GM19099 (cell line): ENCODE measurements around the gene GREM1.

Experiments
- POLR2A ChIP-seq: IDR thresholded peaks from 3 replicates; pipeline ENCODE4 v1.6.1; 2011; ENCODE audit warnings: low read depth; ENCODE audit not compliant: insufficient read length; ENCODE audit errors: extremely low read depth

GREM1 gene

GRCh38 chr15:32715276-32715675, 2.5 kb upstream of the GREM1 start:
- no peak for TF ChIP-seq POLR2A

GRCh38 chr15:32716216-32716914, 1.4 kb upstream of the GREM1 start:
- TF ChIP-seq POLR2A = no peak

DNA sequence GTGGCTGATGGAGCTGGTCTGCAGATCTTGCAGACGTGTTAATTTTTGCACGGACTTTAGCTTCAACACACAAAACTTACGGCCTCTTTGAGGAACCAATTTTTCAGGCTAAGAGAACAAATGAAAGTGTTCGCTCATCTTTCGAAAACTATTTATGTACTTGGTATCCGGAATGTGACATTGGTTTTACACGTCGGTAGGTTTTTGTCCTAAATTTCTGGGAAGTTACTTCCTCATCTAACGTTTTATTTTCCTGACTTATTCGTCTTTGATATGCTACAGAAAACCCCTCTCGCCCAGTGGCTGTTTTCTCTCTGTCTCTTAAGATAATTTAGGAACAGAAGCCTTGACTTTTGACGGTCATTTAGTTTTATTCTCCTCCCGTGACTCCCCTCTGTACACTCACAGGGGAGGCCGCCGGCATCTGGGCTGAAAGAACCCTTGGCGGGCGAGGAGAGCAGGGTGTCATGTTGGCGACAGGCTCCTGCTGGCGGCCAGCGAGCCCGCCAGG, 834 bp upstream of the GREM1 start:
- TF ChIP-seq POLR2A = no peak

DNA sequence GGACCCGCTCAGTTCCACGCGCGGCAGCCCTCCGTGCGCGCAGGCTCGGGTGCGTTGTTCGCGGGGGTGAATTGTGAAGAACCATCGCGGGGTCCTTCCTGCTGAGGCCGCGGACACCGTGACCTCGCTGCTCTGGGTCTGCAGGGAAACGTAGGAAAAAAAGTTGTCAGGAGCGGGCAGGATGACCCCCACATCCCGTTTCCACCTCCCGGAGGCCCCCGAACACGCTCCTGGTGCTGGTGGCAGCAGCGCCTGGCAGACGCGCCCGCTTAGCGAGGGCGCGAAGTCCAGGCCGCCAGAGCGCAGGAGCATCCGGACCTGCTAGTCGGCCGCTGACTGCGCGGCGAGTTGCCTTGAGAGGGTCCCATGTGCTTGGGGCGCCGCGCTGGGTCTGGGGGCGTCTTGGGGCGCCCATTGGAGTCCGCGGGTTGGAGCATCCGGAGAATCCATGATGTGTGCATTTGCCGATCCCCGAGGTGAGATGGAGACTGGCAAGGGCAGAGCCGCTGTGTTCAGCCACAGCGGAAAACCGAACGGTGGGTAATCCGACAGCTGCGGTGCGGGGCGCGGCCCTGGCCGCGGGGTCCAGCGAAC, 520 bp downstream of the GREM1 start:
- no peak for TF ChIP-seq POLR2A

- no peak for TF ChIP-seq POLR2A
These were observed 1.3 kb downstream of the GREM1 start for GRCh38 chr15:32718821-32719716.

GRCh38 chr15:32721596-32721995, 3.8 kb downstream of the GREM1 start:
- TF ChIP-seq POLR2A = no peak

- TF ChIP-seq POLR2A = no peak
These were observed 4.3 kb downstream of the GREM1 start for GRCh38 chr15:32722136-32722535.

- TF ChIP-seq POLR2A = no peak
These were observed 5.6 kb downstream of the GREM1 start for GRCh38 chr15:32723171-32723948.

DNA sequence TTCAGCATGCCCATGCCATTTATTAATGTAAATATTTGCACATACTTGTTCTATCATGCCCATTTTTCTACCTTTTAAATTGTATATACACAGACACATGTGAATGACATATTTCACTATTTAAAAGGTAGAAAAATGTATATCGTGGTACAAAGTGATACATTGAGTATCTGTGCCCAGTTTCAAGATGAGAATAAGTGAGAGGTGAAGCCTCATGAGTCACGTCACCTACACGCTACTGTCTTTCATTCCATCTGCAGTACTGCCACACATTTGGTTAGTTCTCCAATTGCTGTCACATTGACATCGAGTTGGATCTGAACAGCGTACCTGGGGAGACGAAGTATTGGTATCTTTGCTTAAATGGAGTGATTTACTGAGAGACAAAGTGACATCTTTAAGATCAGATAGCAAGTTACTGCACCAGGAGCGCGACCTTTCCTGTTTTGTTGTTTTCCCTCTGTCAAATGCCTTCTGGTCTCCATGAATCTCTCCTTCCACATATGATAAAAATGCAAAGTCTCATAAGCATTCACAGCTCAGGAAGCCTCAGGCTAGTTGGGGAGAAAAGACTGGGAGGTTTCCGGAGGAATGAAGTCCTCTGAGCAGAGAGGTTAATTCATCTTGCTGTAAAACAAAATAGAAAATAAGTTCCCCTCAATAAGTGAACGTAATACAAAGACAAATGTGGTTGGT, 12.0 kb downstream of the GREM1 start:
- TF ChIP-seq POLR2A = no peak

GRCh38 chr15:32730677-32731654, 13.2 kb downstream of the GREM1 start:
- TF ChIP-seq POLR2A = no peak

DNA sequence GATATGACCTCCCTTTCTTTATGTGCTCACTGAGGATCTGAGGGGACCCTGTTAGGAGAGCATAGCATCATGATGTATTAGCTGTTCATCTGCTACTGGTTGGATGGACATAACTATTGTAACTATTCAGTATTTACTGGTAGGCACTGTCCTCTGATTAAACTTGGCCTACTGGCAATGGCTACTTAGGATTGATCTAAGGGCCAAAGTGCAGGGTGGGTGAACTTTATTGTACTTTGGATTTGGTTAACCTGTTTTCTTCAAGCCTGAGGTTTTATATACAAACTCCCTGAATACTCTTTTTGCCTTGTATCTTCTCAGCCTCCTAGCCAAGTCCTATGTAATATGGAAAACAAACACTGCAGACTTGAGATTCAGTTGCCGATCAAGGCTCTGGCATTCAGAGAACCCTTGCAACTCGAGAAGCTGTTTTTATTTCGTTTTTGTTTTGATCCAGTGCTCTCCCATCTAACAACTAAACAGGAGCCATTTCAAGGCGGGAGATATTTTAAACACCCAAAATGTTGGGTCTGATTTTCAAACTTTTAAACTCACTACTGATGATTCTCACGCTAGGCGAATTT, 14.9 kb downstream of the GREM1 start:
- no peak for TF ChIP-seq POLR2A

GRCh38 chr15:32733281-32733680, 15.5 kb downstream of the GREM1 start:
- TF ChIP-seq POLR2A = no peak
